ENCODE data around the gene CD109.

The CD109 gene

GRCh38 chr6:73712535-73713173 is 16.7 kb downstream of the CD109 start:
- TF ChIP-seq ZNF565 (CRISPR knock-in tag; conservative IDR thresholded peaks at IDR 0.05; ENCODE audit: low read depth) (no peak), SNAI2 (CRISPR knock-in tag; IDR thresholded peaks at IDR 0.05) (no peak), ISL1 (CRISPR knock-in tag; IDR thresholded peaks at IDR 0.05) (no peak), TCF4 (CRISPR knock-in tag; IDR thresholded peaks at IDR 0.05; ENCODE audit: borderline replicate concordance) (no peak), CREB5 (CRISPR knock-in tag; IDR thresholded peaks at IDR 0.05; ENCODE audit: low read depth) (no peak), ARNTL (CRISPR knock-in tag; IDR thresholded peaks at IDR 0.05; ENCODE audit: borderline replicate concordance, low read depth) (no peak), ZNF8 (CRISPR knock-in tag; IDR thresholded peaks at IDR 0.05) (no peak), ZFP3 (CRISPR knock-in tag; IDR thresholded peaks at IDR 0.05) (no peak), CSDC2 (CRISPR knock-in tag; IDR thresholded peaks at IDR 0.05) (no peak), GLIS3 (CRISPR knock-in tag; IDR thresholded peaks at IDR 0.05) (no peak), ZFP30 (CRISPR knock-in tag; IDR thresholded peaks at IDR 0.05) (no peak), OSR1 (CRISPR knock-in tag; IDR thresholded peaks at IDR 0.05) (no peak), ESRRG (CRISPR knock-in tag; IDR thresholded peaks at IDR 0.05) (no peak), ZNF70 (CRISPR knock-in tag; IDR thresholded peaks at IDR 0.05) (no peak), PPARA (CRISPR knock-in tag; IDR thresholded peaks at IDR 0.05; ENCODE audit: borderline replicate concordance) (no peak), ZC3H10 (CRISPR knock-in tag; IDR thresholded peaks at IDR 0.05) (no peak), TOX (CRISPR knock-in tag; IDR thresholded peaks at IDR 0.05; ENCODE audit: borderline replicate concordance) (no peak), RARB (CRISPR knock-in tag; IDR thresholded peaks at IDR 0.05) (no peak), CSRNP3 (CRISPR knock-in tag; IDR thresholded peaks at IDR 0.05) (no peak), TSHZ2 (CRISPR knock-in tag; IDR thresholded peaks at IDR 0.05) (no peak)
- no peak; the same call in 2 of the 3 replicates for ATAC-seq

- peak; percentile 12 for ATAC-seq
Observed at GRCh38 chr6:73713426-73714147, 17.6 kb downstream of the CD109 start.

GRCh38 chr6:73715111-73715508 is 19.1 kb downstream of the CD109 start:
- peak; percentile 14; the same call in 1 of the 3 replicates for ATAC-seq

More at GRCh38 chr6:73713426-73714147, 17.6 kb downstream of the CD109 start:
- TF ChIP-seq TOX (CRISPR knock-in tag; IDR thresholded peaks at IDR 0.05; ENCODE audit: borderline replicate concordance): no peak
- no peak for TF ChIP-seq ZC3H10 (CRISPR knock-in tag; IDR thresholded peaks at IDR 0.05)
- TF ChIP-seq ARNTL (CRISPR knock-in tag; IDR thresholded peaks at IDR 0.05; ENCODE audit: borderline replicate concordance, low read depth): no peak
- TF ChIP-seq TCF4 (CRISPR knock-in tag; IDR thresholded peaks at IDR 0.05; ENCODE audit: borderline replicate concordance): no peak
- no peak for TF ChIP-seq SNAI2 (CRISPR knock-in tag; IDR thresholded peaks at IDR 0.05)
- no peak for TF ChIP-seq ZFP3 (CRISPR knock-in tag; IDR thresholded peaks at IDR 0.05)
- no peak for TF ChIP-seq CREB5 (CRISPR knock-in tag; IDR thresholded peaks at IDR 0.05; ENCODE audit: low read depth)
- TF ChIP-seq PATZ1 (CRISPR knock-in tag; IDR thresholded peaks at IDR 0.05; ENCODE audit: borderline replicate concordance): no peak
- no peak for TF ChIP-seq RARB (CRISPR knock-in tag; IDR thresholded peaks at IDR 0.05)
- no peak for TF ChIP-seq ZNF8 (CRISPR knock-in tag; IDR thresholded peaks at IDR 0.05)
- TF ChIP-seq OSR1 (CRISPR knock-in tag; IDR thresholded peaks at IDR 0.05): no peak
- TF ChIP-seq ZFP30 (CRISPR knock-in tag; IDR thresholded peaks at IDR 0.05): no peak

Data from SK-N-SH treated with all-trans-retinoic acid at 6 μM for 48 hours (cell line).